ENCODE measurements around the gene BTBD17.

The BTBD17 gene

GRCh38 chr17:74359916-74360315, 1.8 kb downstream of the BTBD17 start:
- TF ChIP-seq EZH2phosphoT487 (conservative IDR thresholded peaks at IDR 0.05; ENCODE audit: low read length) (no peak), CTCF (IDR thresholded peaks at IDR 0.05; ENCODE audit: insufficient read depth, low read length, poor library complexity, severe bottlenecking) (no peak)
- H3K4me2 ChIP-seq (ENCODE audit: low read depth, low read length, poor library complexity, severe bottlenecking), result no peak overlapping the region
- H4K20me1 ChIP-seq (ENCODE audit: low read depth, low read length), result no peaks in the 10 kb centered on the region
- no peak overlapping the region for H3K4me3 ChIP-seq (ENCODE audit: insufficient read depth, low read length, poor library complexity, severe bottlenecking)
- H3K9me2 ChIP-seq (replicated peaks; ENCODE audit: insufficient read depth, low read length), result no peaks in the 10 kb centered on the region
- H3K79me2 ChIP-seq (ENCODE audit: insufficient read depth, low read length), result no peaks in the 10 kb centered on the region
- H3F3A ChIP-seq (ENCODE audit: insufficient read depth), result no peaks in the 10 kb centered on the region
- no peaks in the 10 kb centered on the region for H3K27me3 ChIP-seq (ENCODE audit: low read length)
- H3K9ac ChIP-seq (ENCODE audit: low read length), result no peak overlapping the region
- H3K36me3 ChIP-seq (ENCODE audit: low read length), result no peaks in the 10 kb centered on the region
- no peaks in the 10 kb centered on the region for H3K9me3 ChIP-seq (ENCODE audit: insufficient read depth, low read length)
- H3K27ac ChIP-seq (ENCODE audit: low read depth, low read length), result no peak overlapping the region
- no peak overlapping the region for H2AFZ ChIP-seq (ENCODE audit: low read depth, low read length, severe bottlenecking)

- Histone ChIP-seq H3K27me3 (ENCODE audit: low read length) (no peaks in the 10 kb centered on the region), H3K79me2 (ENCODE audit: insufficient read depth, low read length) (no peaks in the 10 kb centered on the region), H3F3A (ENCODE audit: insufficient read depth) (no peaks in the 10 kb centered on the region), H4K20me1 (ENCODE audit: low read depth, low read length) (no peaks in the 10 kb centered on the region), H3K9me3 (ENCODE audit: insufficient read depth, low read length) (no peaks in the 10 kb centered on the region), H3K9ac (ENCODE audit: low read length) (no peak overlapping the region), H3K27ac (ENCODE audit: low read depth, low read length) (no peak overlapping the region), H3K36me3 (ENCODE audit: low read length) (no peaks in the 10 kb centered on the region), H2AFZ (ENCODE audit: low read depth, low read length, severe bottlenecking) (no peak overlapping the region), H3K4me3 (ENCODE audit: insufficient read depth, low read length, poor library complexity, severe bottlenecking) (no peak overlapping the region), H3K4me2 (ENCODE audit: low read depth, low read length, poor library complexity, severe bottlenecking) (no peak overlapping the region), H3K9me2 (replicated peaks; ENCODE audit: insufficient read depth, low read length) (no peaks in the 10 kb centered on the region)
- TF ChIP-seq EZH2phosphoT487 (conservative IDR thresholded peaks at IDR 0.05; ENCODE audit: low read length) (no peak), CTCF (IDR thresholded peaks at IDR 0.05; ENCODE audit: insufficient read depth, low read length, poor library complexity, severe bottlenecking) (no peak)
Observed at GRCh38 chr17:74358697-74359096, 3.0 kb downstream of the BTBD17 start.

- H3K9me3 ChIP-seq (ENCODE audit: insufficient read depth, low read length), result no peaks in the 10 kb centered on the region
- no peaks in the 10 kb centered on the region for H3K79me2 ChIP-seq (ENCODE audit: insufficient read depth, low read length)
- no peaks in the 10 kb centered on the region for H3K9me2 ChIP-seq (replicated peaks; ENCODE audit: insufficient read depth, low read length)
- H3K9ac ChIP-seq (ENCODE audit: low read length), result no peak overlapping the region
- no peak overlapping the region for H3K27ac ChIP-seq (ENCODE audit: low read depth, low read length)
- no peak overlapping the region for H3K4me2 ChIP-seq (ENCODE audit: low read depth, low read length, poor library complexity, severe bottlenecking)
- H3F3A ChIP-seq (ENCODE audit: insufficient read depth), result no peaks in the 10 kb centered on the region
- H3K27me3 ChIP-seq (ENCODE audit: low read length), result no peaks in the 10 kb centered on the region
- H2AFZ ChIP-seq (ENCODE audit: low read depth, low read length, severe bottlenecking), result no peak overlapping the region
- no peaks in the 10 kb centered on the region for H4K20me1 ChIP-seq (ENCODE audit: low read depth, low read length)
- H3K4me3 ChIP-seq (ENCODE audit: insufficient read depth, low read length, poor library complexity, severe bottlenecking), result no peak overlapping the region
- no peaks in the 10 kb centered on the region for H3K36me3 ChIP-seq (ENCODE audit: low read length)
- no peak for TF ChIP-seq CTCF (IDR thresholded peaks at IDR 0.05; ENCODE audit: insufficient read depth, low read length, poor library complexity, severe bottlenecking)
Observed at GRCh38 chr17:74357466-74357809, 4.2 kb downstream of the BTBD17 start.

Data from SU-DHL-6 (cell line).